Natural killer cell (primary cell): ENCODE data around the gene CDV3. TPM values are rescaled to one million over a fixed set of nuclear protein-coding genes. Genes with fewer than 3 reads are reported as not detected.

ENCODE experiments used
- ATAC-seq, 3 donors: fragments of 150-1000 bp in 2 of 3; fragments of 200-7000 bp in 1 of 3; cut with Tn5 transposase; 1 replicate in 1 of 3; 2 replicates in 2 of 3; pipeline ENCODE4 v1.10.0; 2021; ENCODE audit warnings: mild to moderate bottlenecking in 2 of 3, moderate library complexity in 2 of 3
- DNase-seq, 2 donors: peaks; one replicate each; pipeline versions ENCODE4 v3.0.0 to v3.0.0-alpha.2; 2013 to 2021; ENCODE audit warnings: mixed read lengths in 1 of 2
- H3K27ac ChIP-seq: one replicate; pipeline ENCODE4 v1.5.1; 2013; ENCODE audit warnings: mild to moderate bottlenecking, low read length
- H3K27me3 ChIP-seq: one replicate; pipeline ENCODE4 v1.6.1; 2013; ENCODE audit warnings: low read length; ENCODE audit not compliant: control insufficient read depth, insufficient read depth
- H3K36me3 ChIP-seq: one replicate; pipeline ENCODE4 v1.6.1; 2013; ENCODE audit warnings: low read length; ENCODE audit not compliant: control insufficient read depth, insufficient read depth
- H3K4me1 ChIP-seq: one replicate; pipeline ENCODE4 v1.6.1; 2013; ENCODE audit warnings: low read length; ENCODE audit not compliant: control insufficient read depth, insufficient read depth
- H3K4me3 ChIP-seq: one replicate; pipeline ENCODE4 v1.5.1; 2013; ENCODE audit warnings: low read length
- H3K9me3 ChIP-seq: one replicate; pipeline ENCODE4 v1.6.1; 2013; ENCODE audit warnings: low read length; ENCODE audit not compliant: control insufficient read depth, insufficient read depth
- H3K27ac Mint-ChIP-seq, 2 donors: one replicate each; pipeline ENCODE4 v1.8.0; 2022; ENCODE audit warnings: mild to moderate bottlenecking in 2 of 2, mixed read lengths in 2 of 2, moderate library complexity in 1 of 2
- H3K27me3 Mint-ChIP-seq, 2 donors: one replicate each; pipeline ENCODE4 v1.8.0; 2022; ENCODE audit warnings: low read depth in 2 of 2, mixed read lengths in 2 of 2
- H3K36me3 Mint-ChIP-seq: one replicate; pipeline ENCODE4 v1.8.0; 2022; ENCODE audit warnings: mixed read lengths
- H3K4me1 Mint-ChIP-seq, 2 donors: one replicate each; pipeline ENCODE4 v1.8.0; 2022; ENCODE audit warnings: mixed read lengths in 2 of 2
- H3K4me3 Mint-ChIP-seq: one replicate; pipeline ENCODE4 v1.8.0; 2022; ENCODE audit warnings: mild to moderate bottlenecking, moderate library complexity, mixed read lengths
- H3K9me3 Mint-ChIP-seq, 2 donors: one replicate each; pipeline ENCODE4 v1.8.0; 2022; ENCODE audit warnings: mixed read lengths in 2 of 2
- WGBS: methylation state at CpG from one replicate; pipeline ENCODE4 v1.1.7; 2013; ENCODE audit warnings: missing lambda C conversion rate; ENCODE audit not compliant: insufficient coverage; 5-methylcytosine and 5-hydroxymethylcytosine counted together
- intact Hi-C: fragments of 100-400 bp; cut with micrococcal nuclease; formaldehyde crosslinking; loops from one replicate; pipeline ENCODE4 v1.14.2; 2022
- total RNA-seq, 4 donors: library from RNA; stranded (reverse); fragments of 120-200 nt in 1 of 4; gene quantifications; one replicate each; pipeline versions ENCODE4 v1.2.3 to v1.2.4, GENCODE V29; 2013 to 2022
- TF ChIP-seq, protein P1 (sequence below): fragments of 200-600 bp; IDR thresholded peaks from one replicate; pipeline ENCODE4 v1.8.0; 2022; ENCODE audit warnings: antibody characterized with exemption

Gene CDV3
- total RNA-seq, 3 donors from 2014 or later (not counting 1 experiment from before 2014, with no cell fraction given): 214 to 229 (median 228) TPM

DNA sequence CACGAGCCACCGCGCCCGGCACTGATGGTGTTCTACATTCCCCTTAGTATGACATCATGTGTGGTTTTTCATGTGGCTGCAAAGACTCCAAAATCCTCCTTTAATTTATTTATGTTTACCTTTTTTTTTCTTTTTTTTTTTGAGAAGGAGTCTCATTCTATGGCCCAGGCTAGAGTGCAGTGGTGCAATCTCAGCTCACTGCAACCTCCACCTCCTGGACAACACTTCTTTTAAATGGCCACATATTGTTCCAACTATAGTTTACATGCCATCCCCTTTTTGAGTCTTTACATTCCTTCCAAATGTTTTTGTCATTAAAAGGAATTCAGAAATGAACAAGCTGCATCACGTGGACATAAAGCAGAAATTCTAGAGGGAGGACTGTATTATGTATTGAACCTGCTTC is 10.3 kb upstream of the CDV3 start:
- no peaks in the 10 kb centered on the region for H3K9me3 Mint-ChIP-seq
- no peak overlapping the region for H3K4me3 Mint-ChIP-seq
- TF ChIP-seq, protein P1, sequence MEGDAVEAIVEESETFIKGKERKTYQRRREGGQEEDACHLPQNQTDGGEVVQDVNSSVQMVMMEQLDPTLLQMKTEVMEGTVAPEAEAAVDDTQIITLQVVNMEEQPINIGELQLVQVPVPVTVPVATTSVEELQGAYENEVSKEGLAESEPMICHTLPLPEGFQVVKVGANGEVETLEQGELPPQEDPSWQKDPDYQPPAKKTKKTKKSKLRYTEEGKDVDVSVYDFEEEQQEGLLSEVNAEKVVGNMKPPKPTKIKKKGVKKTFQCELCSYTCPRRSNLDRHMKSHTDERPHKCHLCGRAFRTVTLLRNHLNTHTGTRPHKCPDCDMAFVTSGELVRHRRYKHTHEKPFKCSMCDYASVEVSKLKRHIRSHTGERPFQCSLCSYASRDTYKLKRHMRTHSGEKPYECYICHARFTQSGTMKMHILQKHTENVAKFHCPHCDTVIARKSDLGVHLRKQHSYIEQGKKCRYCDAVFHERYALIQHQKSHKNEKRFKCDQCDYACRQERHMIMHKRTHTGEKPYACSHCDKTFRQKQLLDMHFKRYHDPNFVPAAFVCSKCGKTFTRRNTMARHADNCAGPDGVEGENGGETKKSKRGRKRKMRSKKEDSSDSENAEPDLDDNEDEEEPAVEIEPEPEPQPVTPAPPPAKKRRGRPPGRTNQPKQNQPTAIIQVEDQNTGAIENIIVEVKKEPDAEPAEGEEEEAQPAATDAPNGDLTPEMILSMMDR: no peak
- Histone ChIP-seq H3K4me1 (no peaks in the 10 kb centered on the region), H3K4me3 (no peak overlapping the region), H3K9me3 (no peaks in the 10 kb centered on the region), H3K27me3 (no peaks in the 10 kb centered on the region), H3K36me3 (no peaks in the 10 kb centered on the region), H3K27ac (no peak overlapping the region)
- intact Hi-C loops: no loop called here
- no peak overlapping the region for H3K27ac Mint-ChIP-seq
- peaks cover 0 to 19% of the 10 kb centered on the region in 2 donors for H3K27me3 Mint-ChIP-seq
- no peaks in the 10 kb centered on the region for H3K36me3 Mint-ChIP-seq
- no peaks in the 10 kb centered on the region for H3K4me1 Mint-ChIP-seq
- no CpG with 5 or more reads among the region's 5 CpGs for WGBS
- ATAC-seq: no peak
- no peak for DNase-seq

DNA sequence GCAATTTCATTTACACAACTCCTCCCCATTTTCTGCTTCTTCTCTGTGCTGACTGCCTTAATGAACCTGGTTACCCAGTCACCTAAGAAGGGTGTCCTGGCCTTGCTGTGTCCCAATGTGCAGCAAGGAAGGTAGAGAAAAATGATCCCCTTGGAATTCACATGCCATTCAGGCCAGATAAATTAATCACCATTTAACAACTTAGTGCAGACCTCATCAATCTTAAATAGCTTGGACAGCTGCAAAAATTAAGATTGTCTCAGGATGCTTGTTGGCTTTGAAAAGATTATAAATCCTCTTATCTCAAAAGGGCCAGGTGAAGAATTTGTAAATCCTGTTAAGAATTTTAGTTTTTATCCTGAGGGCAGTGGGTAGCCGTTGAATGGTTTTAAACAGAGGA is 9.7 kb upstream of the CDV3 start:
- Histone ChIP-seq H3K27me3 (no peaks in the 10 kb centered on the region), H3K4me1 (no peaks in the 10 kb centered on the region)
- peaks cover 0 to 19% of the 10 kb centered on the region in 2 donors for H3K27me3 Mint-ChIP-seq

DNA sequence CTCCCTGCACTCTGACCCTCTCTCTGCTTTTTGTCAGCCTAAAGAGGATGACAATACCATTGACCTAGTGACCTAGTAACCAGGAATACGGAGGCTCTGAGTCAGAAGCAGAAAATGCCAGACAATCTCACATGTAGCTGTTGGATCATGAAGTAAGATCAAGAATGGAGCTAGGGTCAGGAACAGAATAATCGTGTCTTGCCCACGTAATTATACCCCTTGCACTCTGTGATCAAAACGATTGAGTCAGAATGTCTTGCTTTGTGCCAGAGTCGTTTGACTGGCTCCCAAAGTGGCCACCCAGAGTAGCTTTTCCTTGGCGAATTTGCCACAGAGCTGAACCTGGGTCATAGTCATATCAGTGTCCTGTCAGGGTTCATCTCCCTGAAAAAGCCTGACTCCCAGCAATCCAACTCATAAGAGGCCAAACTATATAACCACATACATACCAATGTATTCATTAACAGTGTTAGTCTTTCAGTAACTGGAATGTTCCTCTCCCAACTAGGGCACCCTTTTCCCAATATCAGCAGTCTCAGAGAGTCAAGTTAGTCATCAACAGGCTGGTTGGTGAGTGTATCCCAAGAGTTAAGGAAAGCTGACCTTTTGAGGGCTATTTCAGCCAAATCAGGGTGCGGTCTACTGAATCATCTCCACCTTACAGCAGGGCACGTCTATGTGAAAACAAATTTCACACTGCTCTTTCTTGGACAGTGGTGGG is 5.0 kb upstream of the CDV3 start:
- DNase-seq: no peak
- peaks cover 8 to 18% of the 10 kb centered on the region in 2 donors for H3K4me1 Mint-ChIP-seq
- no peak overlapping the region for H3K4me3 Mint-ChIP-seq
- H3K9me3 ChIP-seq: no peaks in the 10 kb centered on the region
- no peak overlapping the region for H3K27ac ChIP-seq
- TF ChIP-seq, protein P1: no peak
- ATAC-seq: no peak
- H3K27ac Mint-ChIP-seq: no peak overlapping the region
- intact Hi-C loops: no loop called here
- no peaks in the 10 kb centered on the region for H3K36me3 Mint-ChIP-seq
- no peaks in the 10 kb centered on the region for H3K36me3 ChIP-seq
- H3K4me1 ChIP-seq: peaks cover 10% of the 10 kb centered on the region
- 81% methylated on average over 7 of the region's 8 CpGs for WGBS
- no peak overlapping the region for H3K4me3 ChIP-seq
- H3K9me3 Mint-ChIP-seq: no peaks in the 10 kb centered on the region
- H3K27me3 Mint-ChIP-seq: peaks cover 0 to 14% of the 10 kb centered on the region in 2 donors
- no peaks in the 10 kb centered on the region for H3K27me3 ChIP-seq

More for the DNA sequence above, 9.7 kb upstream of the CDV3 start:
- intact Hi-C loops: no loop called here
- Histone ChIP-seq H3K27ac (no peak overlapping the region), H3K9me3 (no peaks in the 10 kb centered on the region), H3K4me3 (no peak overlapping the region), H3K36me3 (no peaks in the 10 kb centered on the region)
- H3K27ac Mint-ChIP-seq: no peak overlapping the region
- ATAC-seq: no peak
- no peaks in the 10 kb centered on the region for H3K36me3 Mint-ChIP-seq
- H3K9me3 Mint-ChIP-seq: no peaks in the 10 kb centered on the region
- 87% methylated on average over 1 of the region's 1 CpG for WGBS
- no peak for DNase-seq
- H3K4me1 Mint-ChIP-seq: no peaks in the 10 kb centered on the region
- TF ChIP-seq, protein P1: no peak
- H3K4me3 Mint-ChIP-seq: no peak overlapping the region
